T1000 (cell line): ENCODE data around the gene APOBEC3A.

ENCODE experiments used
- DNase-seq: peaks from one replicate; lab custom pipeline; 2025; ENCODE audit warnings: mixed read lengths; lab: John Stamatoyannopoulos, UW

The APOBEC3A gene

GRCh38 chr22:38957046-38957770 lies at the start of gene APOBEC3A:
Gene APOBEC3A, plus strand, starts transcription at chr22:38957609. Its CDS starts 83 bp downstream, at chr22:38957692.
- DNase-seq = no peak

GRCh38 chr22:38907767-38908166 lies 49.6 kb upstream of the APOBEC3A start:
- DNase-seq = no peak

- no peak for DNase-seq
These were observed 46.0 kb upstream of the APOBEC3A start for GRCh38 chr22:38911434-38911833.

- no peak for DNase-seq
These were observed 37.7 kb upstream of the APOBEC3A start for GRCh38 chr22:38919631-38920190.

- DNase-seq = no peak
These were observed 36.3 kb upstream of the APOBEC3A start for GRCh38 chr22:38921120-38921519.

GRCh38 chr22:38921806-38922205 lies 35.6 kb upstream of the APOBEC3A start:
- no peak for DNase-seq

- DNase-seq = peak; percentile 71
These were observed 33.7 kb upstream of the APOBEC3A start for GRCh38 chr22:38923463-38924346.

- peak; percentile 50 for DNase-seq
These were observed 33.0 kb upstream of the APOBEC3A start for GRCh38 chr22:38924347-38924952.

- DNase-seq = no peak
These were observed 31.8 kb upstream of the APOBEC3A start for GRCh38 chr22:38925571-38926041.

GRCh38 chr22:38927033-38927781 lies 30.2 kb upstream of the APOBEC3A start:
- no peak for DNase-seq

- DNase-seq = no peak
These were observed 26.9 kb upstream of the APOBEC3A start for GRCh38 chr22:38930512-38930911.

- no peak for DNase-seq
These were observed 22.4 kb upstream of the APOBEC3A start for GRCh38 chr22:38935023-38935422.

- no peak for DNase-seq
These were observed 21.8 kb upstream of the APOBEC3A start for GRCh38 chr22:38935616-38936015.

- DNase-seq = no peak
These were observed 20.8 kb upstream of the APOBEC3A start for GRCh38 chr22:38936562-38936961.

- DNase-seq = no peak
These were observed 20.4 kb upstream of the APOBEC3A start for GRCh38 chr22:38937036-38937435.

GRCh38 chr22:38937541-38937940 lies 19.9 kb upstream of the APOBEC3A start:
- DNase-seq = no peak

- DNase-seq = no peak
These were observed 19.2 kb upstream of the APOBEC3A start for GRCh38 chr22:38938221-38938620.

GRCh38 chr22:38938925-38939324 lies 18.5 kb upstream of the APOBEC3A start:
- DNase-seq = no peak

GRCh38 chr22:38940811-38941384 lies 16.5 kb upstream of the APOBEC3A start:
- no peak for DNase-seq

- DNase-seq = no peak
These were observed 15.9 kb upstream of the APOBEC3A start for GRCh38 chr22:38941488-38941987.

GRCh38 chr22:38942702-38943101 lies 14.7 kb upstream of the APOBEC3A start:
- DNase-seq = no peak
